ENCODE results near the gene ZNF692.

The ZNF692 gene

GRCh38 chr1:248851390-248851789 lies 7.5 kb downstream of the ZNF692 start:
- Histone ChIP-seq H3K36me3 (ENCODE audit: control insufficient read depth, low read length) (peaks cover 97% of the 10 kb centered on the region), H3K4me2 (ENCODE audit: low read length) (no peak overlapping the region)
- TF ChIP-seq CTCF (IDR thresholded peaks at IDR 0.05; ENCODE audit: low read depth, low read length, poor library complexity, severe bottlenecking) = no peak
- TF ChIP-seq EZH2phosphoT487 (IDR thresholded peaks at IDR 0.05; ENCODE audit: borderline replicate concordance, low read length) = no peak

DNA sequence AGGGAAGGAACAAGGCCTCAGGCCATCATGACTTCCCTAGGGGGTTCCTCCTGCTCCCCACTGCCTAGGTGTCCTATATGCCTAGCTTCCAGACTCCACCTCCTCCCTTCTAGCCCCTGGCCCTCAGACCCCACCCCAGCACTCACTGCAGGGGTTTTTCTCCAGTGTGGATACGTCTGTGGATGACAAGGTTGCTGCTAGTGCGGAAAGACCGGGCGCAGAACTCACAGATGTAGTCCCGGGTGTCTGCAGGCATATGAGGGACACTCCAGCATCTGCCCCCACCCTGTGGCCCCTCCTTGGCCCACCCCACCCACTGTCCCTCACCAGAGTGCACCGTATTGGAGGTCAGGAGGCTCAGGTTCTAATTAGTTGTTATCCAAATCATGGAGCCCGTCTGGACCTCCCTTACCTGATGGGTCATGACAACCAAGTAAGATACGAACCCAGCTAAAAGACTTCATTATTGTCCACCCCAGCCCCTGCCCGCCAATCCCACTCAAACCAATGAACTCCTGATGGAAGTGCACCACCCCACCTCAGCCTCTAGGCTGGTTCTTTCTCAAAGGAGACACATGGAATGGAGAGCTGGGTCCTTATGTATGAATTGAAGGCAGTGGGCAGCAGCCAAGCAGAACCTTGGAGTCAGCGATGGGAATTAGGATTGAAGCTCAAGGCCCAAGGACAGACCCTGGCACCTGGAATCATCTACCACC lies 8.2 kb downstream of the ZNF692 start:
- Histone ChIP-seq H3K4me1 (ENCODE audit: control insufficient read depth, low read length) (peaks cover 11% of the 10 kb centered on the region), H4K20me1 (ENCODE audit: control insufficient read depth, insufficient read depth, low read depth, low read length) (no peaks in the 10 kb centered on the region), H3K4me3 (ENCODE audit: low read length) (no peak overlapping the region), H3K9me2 (replicated peaks; ENCODE audit: control insufficient read depth, low read length) (no peaks in the 10 kb centered on the region), H3F3A (ENCODE audit: control insufficient read depth, insufficient read depth) (0 out of 2 replicates have a peak, but pooled peaks cover 4% of the 10 kb centered on the region), H3K9me3 (ENCODE audit: control insufficient read depth, insufficient read depth, low read length) (no peaks in the 10 kb centered on the region), H3K4me2 (ENCODE audit: low read length) (no peak overlapping the region), H3K27me3 (ENCODE audit: control insufficient read depth, low read length) (no peaks in the 10 kb centered on the region), H3K79me2 (ENCODE audit: control insufficient read depth, low read length) (no peaks in the 10 kb centered on the region), H3K27ac (ENCODE audit: low read depth, low read length) (no peak overlapping the region), H3K36me3 (ENCODE audit: control insufficient read depth, low read length) (peaks cover 97% of the 10 kb centered on the region)
- TF ChIP-seq CTCF (IDR thresholded peaks at IDR 0.05; ENCODE audit: low read depth, low read length, poor library complexity, severe bottlenecking) = no peak
- no peak for TF ChIP-seq EZH2phosphoT487 (IDR thresholded peaks at IDR 0.05; ENCODE audit: borderline replicate concordance, low read length)

More at GRCh38 chr1:248851390-248851789, 7.5 kb downstream of the ZNF692 start:
- no peak overlapping the region for H3K27ac ChIP-seq (ENCODE audit: low read depth, low read length)
- H3K79me2 ChIP-seq (ENCODE audit: control insufficient read depth, low read length) = no peaks in the 10 kb centered on the region
- no peaks in the 10 kb centered on the region for H3K27me3 ChIP-seq (ENCODE audit: control insufficient read depth, low read length)
- H3K9me2 ChIP-seq (replicated peaks; ENCODE audit: control insufficient read depth, low read length) = no peaks in the 10 kb centered on the region
- H3K4me1 ChIP-seq (ENCODE audit: control insufficient read depth, low read length) = peaks cover 13% of the 10 kb centered on the region
- H3K4me3 ChIP-seq (ENCODE audit: low read length) = no peak overlapping the region
- H3F3A ChIP-seq (ENCODE audit: control insufficient read depth, insufficient read depth) = no peaks in the 10 kb centered on the region
- H4K20me1 ChIP-seq (ENCODE audit: control insufficient read depth, insufficient read depth, low read depth, low read length) = no peaks in the 10 kb centered on the region
- H3K9me3 ChIP-seq (ENCODE audit: control insufficient read depth, insufficient read depth, low read length) = no peaks in the 10 kb centered on the region

DNA sequence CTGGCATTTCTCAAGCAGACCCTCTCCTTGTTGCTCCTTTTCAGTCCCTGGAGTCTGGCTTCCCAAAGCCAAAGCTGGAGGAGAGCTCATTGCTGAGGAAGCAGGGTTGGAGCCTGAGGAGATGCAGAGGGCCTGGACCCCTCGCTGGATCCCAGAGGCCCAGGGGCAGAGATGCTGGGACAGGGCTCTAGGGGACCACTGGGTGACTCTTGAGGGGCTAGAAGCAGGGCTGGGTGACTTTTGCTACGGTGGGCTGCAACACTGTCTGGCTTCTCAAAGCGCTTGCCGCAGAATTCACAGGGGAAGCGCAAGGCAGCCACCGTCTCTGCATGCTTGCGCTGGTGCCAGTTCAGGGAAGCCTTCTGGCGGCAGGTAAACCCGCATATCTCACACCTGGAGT lies 8.8 kb downstream of the ZNF692 start:
- no peak overlapping the region for H3K27ac ChIP-seq (ENCODE audit: low read depth, low read length)
- no peak overlapping the region for H3K4me2 ChIP-seq (ENCODE audit: low read length)
- H3K4me3 ChIP-seq (ENCODE audit: low read length) = no peak overlapping the region
- no peaks in the 10 kb centered on the region for H3K27me3 ChIP-seq (ENCODE audit: control insufficient read depth, low read length)
- peaks cover 11% of the 10 kb centered on the region for H3K4me1 ChIP-seq (ENCODE audit: control insufficient read depth, low read length)
- no peaks in the 10 kb centered on the region for H4K20me1 ChIP-seq (ENCODE audit: control insufficient read depth, insufficient read depth, low read depth, low read length)
- no peaks in the 10 kb centered on the region for H3K79me2 ChIP-seq (ENCODE audit: control insufficient read depth, low read length)
- H3K9me3 ChIP-seq (ENCODE audit: control insufficient read depth, insufficient read depth, low read length) = no peaks in the 10 kb centered on the region
- H3K9me2 ChIP-seq (replicated peaks; ENCODE audit: control insufficient read depth, low read length) = no peaks in the 10 kb centered on the region
- 0 out of 2 replicates have a peak, but pooled peaks cover 4% of the 10 kb centered on the region for H3F3A ChIP-seq (ENCODE audit: control insufficient read depth, insufficient read depth)
- H3K36me3 ChIP-seq (ENCODE audit: control insufficient read depth, low read length) = peaks cover 97% of the 10 kb centered on the region
- TF ChIP-seq EZH2phosphoT487 (IDR thresholded peaks at IDR 0.05; ENCODE audit: borderline replicate concordance, low read length) (no peak), CTCF (IDR thresholded peaks at IDR 0.05; ENCODE audit: low read depth, low read length, poor library complexity, severe bottlenecking) (no peak)

Measured in DOHH2 (cell line).